H1 (cell line): ENCODE measurements around the gene SP5. TPM values are rescaled to one million over a fixed set of nuclear protein-coding genes. Genes with fewer than 3 reads are reported as not detected.

ENCODE experiments used
- CHD1 ChIP-seq: IDR thresholded peaks from 2 replicates; pipeline ENCODE4 v1.6.1; 2012; ENCODE audit warnings: low read depth, low read length, improper control_type of control experiment
- KDM1A ChIP-seq: fragments of 200-600, 300-600 bp; sonication (generic); IDR thresholded peaks from 2 replicates; pipeline ENCODE4 v1.7.1; 2016; ENCODE audit warnings: mild to moderate bottlenecking, low read length, borderline replicate concordance
- PHF8 ChIP-seq: fragments of 200-600 bp; sonication (generic); conservative IDR thresholded peaks from 2 replicates; pipeline ENCODE4 v1.7.1; 2012; ENCODE audit warnings: low read depth, mild to moderate bottlenecking, inconsistent platforms, low read length, moderate library complexity
- SAP30 ChIP-seq: fragments of 300-600 bp; sonication (generic); IDR thresholded peaks from 2 replicates; pipeline ENCODE4 v1.7.1; 2012; ENCODE audit warnings: low read length, moderate library complexity, mild to moderate bottlenecking, inconsistent platforms; ENCODE audit not compliant: insufficient read depth, insufficient replicate concordance
- SIRT6 ChIP-seq: IDR thresholded peaks from one replicate; pipeline ENCODE4 v1.7.1; 2012; ENCODE audit warnings: low read length, inconsistent platforms
- TAF7 ChIP-seq: optimal IDR thresholded peaks from 2 replicates; pipeline ENCODE3; 2011; ENCODE audit warnings: low read depth, mild to moderate bottlenecking, inconsistent platforms, low read length, moderate library complexity, borderline replicate concordance
- polyA plus RNA-seq, 7 experiments: library from polyadenylated mRNA; depleted of rRNA in 3 of 7; stranded (reverse) in 5 of 7; unstranded in 2 of 7; fragments of >200 nt in 5 of 7; fragments of 200-250 nt in 2 of 7; gene quantifications; 1 replicate in 5 of 7; 2 replicates in 1 of 7; 4 replicates in 1 of 7; pipeline versions ENCODE4 v1.2.1 to v1.2.3, GENCODE V29; 2011 to 2013; ENCODE audit warnings: missing spikeins in 2 of 7, mixed read lengths in 2 of 7
- total RNA-seq: library from RNA; stranded (reverse); fragmentation: NEBNext Ultra II Directional; extraction: Animal tissue kit (Norgen Biotek cat#: 25700); gene quantifications from 2 replicates; pipeline ENCODE4 v1.2.1, GENCODE V29; 2021
- TF ChIP-seq, protein P1 (sequence below): IDR thresholded peaks from 2 replicates; pipeline ENCODE4 v1.6.1; 2011; ENCODE audit warnings: low read depth, mild to moderate bottlenecking, low read length; ENCODE audit not compliant: insufficient read depth

The SP5 gene
- total and polyA plus RNA-seq, 2 of the 8 experiments (the other 6 are each of a cell fraction or from before 2014, with no cell fraction given): 0.17 TPM; not detected in 1

DNA sequence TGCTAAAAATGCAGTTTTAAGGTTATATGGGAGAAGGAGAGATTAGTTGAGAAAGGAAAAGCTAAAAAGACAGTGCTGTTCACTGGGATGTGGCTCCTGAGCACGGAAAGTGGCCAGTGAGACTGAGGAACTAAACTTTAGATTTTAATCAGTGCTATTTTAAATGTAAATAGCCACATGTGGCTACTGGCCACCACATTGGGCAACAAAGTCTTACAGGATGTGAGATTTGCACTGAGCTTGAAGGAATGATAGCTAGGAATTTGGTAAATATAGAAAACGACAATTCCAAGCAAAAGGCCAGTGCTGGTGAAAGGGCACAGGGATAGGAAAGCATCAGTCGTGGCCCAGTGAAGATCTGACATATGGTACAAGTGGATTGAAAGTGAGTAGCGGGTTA lies 14.1 kb upstream of the SP5 start (continued):
- TF ChIP-seq, protein P1, sequence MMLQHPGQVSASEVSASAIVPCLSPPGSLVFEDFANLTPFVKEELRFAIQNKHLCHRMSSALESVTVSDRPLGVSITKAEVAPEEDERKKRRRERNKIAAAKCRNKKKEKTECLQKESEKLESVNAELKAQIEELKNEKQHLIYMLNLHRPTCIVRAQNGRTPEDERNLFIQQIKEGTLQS: no peak
- TF ChIP-seq CHD1 (no peak), TAF7 (no peak), KDM1A (no peak), SAP30 (no peak), SIRT6 (no peak), PHF8 (no peak)
